Activated naive CD4-positive, alpha-beta T cell treated with anti-CD3 and anti-CD28 coated beads, Interleukin-2, amount 10 ng/mL, durations not matched to agents 5 hours and 36 hours (primary cell): Measurements from ENCODE around the gene SELENOK. TPM values are rescaled to one million over a fixed set of nuclear protein-coding genes. Genes with fewer than 3 reads are reported as not detected.

Experiments
- total RNA-seq, 2 experiments: library from RNA; stranded (reverse); gene quantifications; one replicate each; pipeline ENCODE4 v1.2.3, GENCODE V29; 2021

The SELENOK gene
- 10 to 100 TPM; 35.5 to 39.9 TPM for total RNA-seq

DNA sequence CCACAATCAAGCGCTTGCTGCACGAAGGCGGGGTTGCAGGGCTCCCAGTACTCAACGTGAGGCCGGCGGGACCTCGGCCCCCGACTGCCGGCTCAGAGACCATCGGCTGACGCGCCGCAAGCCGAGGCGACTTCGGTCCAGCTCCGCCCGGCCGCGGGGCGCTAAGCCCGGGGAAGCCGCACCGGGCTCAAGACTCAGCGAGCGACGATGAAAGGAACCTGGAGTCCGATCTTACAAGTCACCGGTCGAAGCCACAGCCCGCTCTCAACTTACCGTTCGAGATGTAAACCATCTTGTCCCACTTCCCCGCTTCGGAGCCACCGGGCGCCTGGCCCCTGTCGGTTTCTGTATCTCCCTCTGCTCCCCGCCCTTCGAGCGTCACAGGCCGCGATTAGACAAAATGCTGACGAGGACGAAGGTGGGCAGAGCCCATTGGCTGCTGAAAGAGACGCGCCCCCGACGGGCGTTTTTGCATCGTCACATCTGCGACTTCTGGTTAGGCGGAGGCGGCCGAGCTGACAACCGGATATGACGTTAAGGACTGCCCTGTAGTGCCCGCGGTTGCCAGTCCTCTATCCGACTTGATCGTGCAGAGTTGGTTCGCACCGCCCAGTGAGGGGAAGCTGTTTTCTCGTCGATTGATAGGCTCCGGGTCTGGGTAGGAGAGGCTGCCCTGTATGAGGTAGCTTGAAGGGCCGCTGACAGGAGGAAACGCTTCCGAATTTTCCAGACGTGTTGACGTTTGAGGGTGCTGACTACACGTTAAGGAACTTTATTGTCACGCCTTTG, at the start of gene SELENOK:
TSS of gene SELENOK (minus strand) at position 363 of the 789 bp plus-strand sequence.

GRCh38 chr3:53881691-53882593, 9.7 kb downstream of the SELENOK start, which contains the start of gene ACTR8:
Gene ACTR8 (minus strand): TSS chr3:53882152. CDS start chr3:53882101, 51 bp downstream.

GRCh38 chr3:53846134-53846850, 45.4 kb downstream of the SELENOK start, which contains the start of the genes CHDH and IL17RB:
Gene CHDH (minus strand): TSS chr3:53846419. CDS start chr3:53824008, 22,411 bp downstream.
Gene IL17RB (plus strand): TSS chr3:53846568. CDS start chr3:53846589, 21 bp downstream.

Other genes with a start within 250 kb of the SELENOK start
- under 1 TPM; 0.20 to 0.43 TPM for gene CHDH, start 45.4 kb downstream of the SELENOK start, total RNA-seq
- 1 to 10 TPM; 3.5 to 5.2 TPM for gene IL17RB, start 45.3 kb downstream of the SELENOK start, total RNA-seq
- gene ACTR8, start 9.7 kb downstream of the SELENOK start, total RNA-seq, result 10 to 100 TPM; 32.7 to 35.6 TPM
- not detected for gene CACNA2D3, start 230.7 kb upstream of the SELENOK start, total RNA-seq